ENCODE measurements around the gene OR4S1.
"Not testable (repeated sequence)": the region's sequence is repeated elsewhere in the genome, so short reads cannot be mapped to it uniquely, and the experiment has no call there.

OR4S1 gene
- total RNA-seq, result 0 to 0.04 (median 0) reads per million in 18 experiments

- no peak for DNase-seq
Observed at GRCh38 chr11:48305923-48306322, at the start of gene OR4S1. Gene OR4S1 (plus strand): TSS chr11:48306223. CDS start chr11:48306223, 0 bp downstream.

GRCh38 chr11:48261600-48261999 lies 44.4 kb upstream of the OR4S1 start:
- DNase-seq, result no peak

GRCh38 chr11:48263423-48263911 lies 42.6 kb upstream of the OR4S1 start, which contains the start of gene OR4X1:
Gene OR4X1 (plus strand): TSS chr11:48263861. CDS start chr11:48263861, 0 bp downstream.
- no peak for DNase-seq

- DNase-seq, result no peak
Observed at GRCh38 chr11:48270621-48271020, 35.4 kb upstream of the OR4S1 start.

- DNase-seq, result no peak
Observed at GRCh38 chr11:48272606-48273005, 33.4 kb upstream of the OR4S1 start.

GRCh38 chr11:48307760-48308386 lies 1.9 kb downstream of the OR4S1 start:
- peak; percentile 54 to 66 for DNase-seq

GRCh38 chr11:48313590-48313989 lies 7.6 kb downstream of the OR4S1 start:
- not testable (repeated sequence) for DNase-seq

GRCh38 chr11:48319813-48320212 lies 13.8 kb downstream of the OR4S1 start:
- DNase-seq, result not testable (repeated sequence)

- DNase-seq, result not testable (repeated sequence)
Observed at GRCh38 chr11:48324620-48325019, 18.6 kb downstream of the OR4S1 start, which contains the start of gene OR4C3. Gene OR4C3 (plus strand): TSS chr11:48324920. CDS start chr11:48325022, 102 bp downstream.

GRCh38 chr11:48341466-48341865 lies 35.4 kb downstream of the OR4S1 start:
- no peak for DNase-seq

GRCh38 chr11:48342505-48342904 lies 36.5 kb downstream of the OR4S1 start:
- not testable (repeated sequence) for DNase-seq

- not testable (repeated sequence) for DNase-seq
Observed at GRCh38 chr11:48346286-48346685, 40.3 kb downstream of the OR4S1 start.

- DNase-seq, result no peak
Observed at GRCh38 chr11:48354013-48354412, 48.0 kb downstream of the OR4S1 start.

GRCh38 chr11:48354677-48355076 lies 48.7 kb downstream of the OR4S1 start:
- no peak for DNase-seq

All from inflammatory macrophage (primary cell).